Effector memory CD4-positive, alpha-beta T cell (primary cell): ENCODE data around the gene MAPKBP1.

Experiments
- DNase-seq, 3 donors: peaks; one replicate each; pipeline ENCODE4 v3.0.0-alpha.2; 2020
- H3K27ac ChIP-seq: 2 replicates; pipeline ENCODE4 v1.7.0; 2013; ENCODE audit warnings: mild to moderate bottlenecking, low read length, moderate library complexity; ENCODE audit not compliant: insufficient read depth, poor library complexity, severe bottlenecking
- H3K27me3 ChIP-seq: replicated peaks from 2 replicates; pipeline ENCODE4 v1.7.0; 2013; ENCODE audit warnings: mild to moderate bottlenecking, low read length; ENCODE audit not compliant: insufficient read depth, control insufficient read depth, poor library complexity, severe bottlenecking
- H3K36me3 ChIP-seq: 2 replicates; pipeline ENCODE4 v1.7.0; 2013; ENCODE audit warnings: mild to moderate bottlenecking, low read length, moderate library complexity; ENCODE audit not compliant: control insufficient read depth, insufficient read depth
- H3K4me1 ChIP-seq: 2 replicates; pipeline ENCODE4 v1.7.0; 2013; ENCODE audit warnings: low read length, mild to moderate bottlenecking; ENCODE audit not compliant: control insufficient read depth, insufficient read depth, poor library complexity, severe bottlenecking
- H3K4me3 ChIP-seq: 2 replicates; pipeline ENCODE4 v1.7.0; 2013; ENCODE audit warnings: low read length, low read depth, mild to moderate bottlenecking; ENCODE audit not compliant: insufficient read depth, poor library complexity, severe bottlenecking
- H3K9me3 ChIP-seq: 2 replicates; pipeline ENCODE4 v1.7.0; 2013; ENCODE audit warnings: mild to moderate bottlenecking, low read length, moderate library complexity; ENCODE audit not compliant: control insufficient read depth

Gene MAPKBP1

DNA sequence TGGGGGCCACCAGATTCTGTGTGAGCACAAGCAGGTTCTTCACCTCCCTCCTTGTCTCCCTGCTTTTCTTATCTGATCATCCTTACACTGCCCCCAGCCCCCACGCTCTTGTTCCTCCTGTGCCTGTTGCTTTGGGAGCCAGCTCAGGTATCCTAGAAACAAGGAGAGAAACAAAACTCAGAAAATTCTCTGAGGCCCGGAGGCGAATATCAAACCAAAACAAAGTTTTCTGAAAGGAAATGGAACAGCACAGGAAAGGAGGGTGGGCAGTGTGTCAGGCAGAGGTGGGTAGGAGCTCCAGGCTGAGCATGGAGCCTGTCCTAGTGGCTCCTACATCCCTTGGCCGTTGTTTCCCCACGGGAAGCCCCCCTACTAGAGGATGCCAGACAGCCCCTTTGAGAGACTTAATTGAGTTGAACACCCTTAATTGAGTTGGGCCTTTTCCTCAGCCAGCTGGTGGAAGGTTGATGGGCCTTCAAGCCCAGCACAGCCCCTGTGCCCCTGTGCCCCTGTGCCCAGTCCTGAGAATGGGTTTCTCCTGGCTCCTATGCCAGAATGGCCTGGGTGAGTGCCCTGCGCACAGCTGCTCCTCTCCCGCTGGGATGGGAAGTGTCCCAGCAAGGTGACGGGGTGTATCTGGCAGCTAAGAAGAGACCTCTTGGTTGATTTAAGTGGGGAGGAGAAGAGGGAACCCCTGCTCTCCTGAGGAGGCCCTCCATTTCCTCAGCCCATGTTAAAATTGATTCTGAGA lies 30.8 kb downstream of the MAPKBP1 start:
- H3K4me1 ChIP-seq = no peaks in the 10 kb centered on the region
- peaks cover under 1% of the 10 kb centered on the region for H3K36me3 ChIP-seq
- H3K4me3 ChIP-seq = no peak overlapping the region
- H3K27me3 ChIP-seq = no peaks in the 10 kb centered on the region
- no peak for DNase-seq
- H3K27ac ChIP-seq = no peak overlapping the region
- H3K9me3 ChIP-seq = no peaks in the 10 kb centered on the region

DNA sequence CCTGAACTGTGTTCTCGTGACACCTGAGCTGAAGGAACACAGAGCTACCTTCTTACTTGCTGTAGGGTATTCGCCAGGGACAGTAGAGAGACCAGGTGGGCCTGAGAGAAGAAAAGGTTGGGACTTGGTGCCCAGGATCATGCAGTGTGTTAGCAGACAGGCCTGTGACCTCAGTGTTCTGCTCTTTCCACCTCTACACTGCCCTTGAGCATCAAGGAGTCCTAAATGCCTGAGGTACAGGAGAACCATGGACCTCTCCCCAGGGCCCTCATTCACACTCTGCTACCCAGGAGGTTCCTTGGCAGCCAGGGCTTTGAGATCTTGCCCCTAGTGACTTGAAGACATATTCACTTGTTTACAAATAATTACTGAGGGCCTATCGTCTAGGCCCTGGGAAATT lies 31.4 kb downstream of the MAPKBP1 start:
- H3K9me3 ChIP-seq = no peaks in the 10 kb centered on the region
- no peaks in the 10 kb centered on the region for H3K36me3 ChIP-seq
- no peak overlapping the region for H3K4me3 ChIP-seq
- H3K27me3 ChIP-seq = no peaks in the 10 kb centered on the region
- no peaks in the 10 kb centered on the region for H3K4me1 ChIP-seq
- DNase-seq = no peak
- no peak overlapping the region for H3K27ac ChIP-seq

DNA sequence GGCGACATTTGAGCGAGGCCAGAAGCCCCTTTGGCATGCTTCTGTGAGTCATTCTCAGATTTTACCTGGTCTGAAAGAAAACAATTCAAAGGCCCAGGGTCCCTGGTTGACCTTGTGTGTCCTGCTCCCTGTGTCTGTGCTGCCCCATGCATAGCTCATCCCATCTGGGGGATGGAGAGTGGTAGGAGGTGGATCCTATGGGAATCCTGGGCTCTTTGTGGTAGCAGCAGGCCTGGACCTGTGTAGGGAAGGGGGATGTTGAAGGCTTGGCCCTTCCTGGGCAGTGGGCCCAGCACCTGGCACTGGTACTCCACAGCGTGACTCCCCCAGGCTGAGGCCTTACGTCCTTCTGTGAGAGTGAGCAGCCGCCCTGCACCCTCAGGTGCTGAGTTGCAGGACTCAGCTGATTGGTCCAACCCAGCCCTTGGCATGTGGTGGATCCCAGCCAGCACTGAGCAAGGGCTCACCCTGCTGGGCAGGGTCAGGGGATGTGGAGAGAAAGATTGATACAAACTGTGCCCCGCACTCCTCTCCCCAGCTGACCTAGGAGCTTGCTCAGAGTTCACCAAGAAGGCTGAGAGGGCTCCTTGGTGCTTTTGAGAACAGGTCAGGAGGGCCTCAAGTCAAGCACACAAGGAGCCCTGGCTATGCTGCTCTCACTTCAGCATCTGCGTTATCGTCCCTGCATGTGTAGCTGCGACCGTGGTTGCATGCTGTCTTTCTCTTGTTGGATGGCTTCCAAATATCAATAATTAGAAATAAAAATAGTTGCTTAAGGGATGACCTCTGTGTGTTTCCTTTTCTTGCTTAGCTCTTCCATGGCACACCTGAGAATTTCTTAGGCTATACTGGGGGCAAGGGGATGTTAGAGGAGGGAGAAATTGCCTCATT lies 32.3 kb downstream of the MAPKBP1 start:
- Histone ChIP-seq H3K9me3 (no peaks in the 10 kb centered on the region), H3K36me3 (no peaks in the 10 kb centered on the region), H3K27ac (no peak overlapping the region), H3K27me3 (no peaks in the 10 kb centered on the region), H3K4me3 (no peak overlapping the region), H3K4me1 (peaks cover 6% of the 10 kb centered on the region)
- DNase-seq = no peak

DNA sequence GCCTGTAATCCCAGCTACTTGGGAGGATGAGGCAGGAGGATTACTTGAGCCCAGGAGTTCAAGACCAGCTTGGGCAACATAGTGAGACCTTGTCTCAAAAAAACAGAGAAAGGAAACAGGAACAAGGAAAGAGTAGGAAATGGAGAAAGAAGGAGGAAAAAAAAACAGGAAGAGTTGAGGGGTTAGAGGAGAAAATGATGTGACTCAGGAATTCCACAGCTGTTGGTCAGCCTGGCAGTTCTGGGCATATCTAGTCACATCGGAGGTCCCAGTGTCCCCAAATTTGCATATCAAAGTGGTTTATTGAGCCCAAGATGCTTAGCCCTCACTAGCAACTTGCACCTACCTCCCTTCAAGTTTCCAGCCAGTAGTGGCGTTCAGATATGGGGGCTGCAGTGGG lies 34.8 kb downstream of the MAPKBP1 start:
- H3K4me3 ChIP-seq = no peak overlapping the region
- DNase-seq = no peak
- H3K4me1 ChIP-seq = peaks cover 10% of the 10 kb centered on the region
- no peaks in the 10 kb centered on the region for H3K27me3 ChIP-seq
- H3K27ac ChIP-seq = no peak overlapping the region
- H3K36me3 ChIP-seq = peaks cover 10% of the 10 kb centered on the region
- no peaks in the 10 kb centered on the region for H3K9me3 ChIP-seq

DNA sequence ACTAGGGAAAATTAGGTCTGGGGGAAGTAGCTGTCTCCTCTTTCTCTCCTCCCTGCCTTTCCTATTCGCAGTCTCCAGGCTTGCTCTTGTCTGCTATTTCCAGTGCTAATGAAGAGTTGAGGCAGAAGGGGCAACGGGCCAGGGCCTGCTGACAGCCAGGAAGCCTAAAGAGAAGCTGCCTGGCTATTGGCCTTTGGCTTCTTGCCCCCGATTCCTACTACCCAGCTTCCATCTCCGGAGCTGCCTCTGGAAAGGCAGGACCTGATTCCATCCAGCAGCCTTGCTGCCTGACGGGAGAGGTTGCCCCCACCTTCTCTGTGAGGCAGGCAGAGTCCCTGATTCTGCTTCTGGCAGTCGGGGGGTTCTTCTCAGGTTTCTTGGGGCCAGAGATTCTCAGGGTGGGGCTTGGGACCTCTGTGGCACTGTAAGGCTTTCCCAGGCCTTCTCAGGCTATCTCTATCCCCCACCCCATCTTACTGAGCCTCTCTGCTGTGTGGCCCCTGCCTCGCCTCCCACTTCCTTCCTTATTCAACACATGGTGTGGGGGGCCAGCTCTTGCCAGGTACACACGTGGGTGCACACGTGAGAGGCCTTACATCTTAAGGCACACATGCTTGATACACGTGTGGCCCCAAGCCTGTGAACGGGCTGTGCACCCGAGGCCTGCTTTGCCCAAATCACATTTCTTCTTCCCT lies 35.4 kb downstream of the MAPKBP1 start:
- no peaks in the 10 kb centered on the region for H3K27me3 ChIP-seq
- peaks cover 15% of the 10 kb centered on the region for H3K36me3 ChIP-seq
- H3K9me3 ChIP-seq = no peaks in the 10 kb centered on the region
- no peak overlapping the region for H3K4me3 ChIP-seq
- H3K27ac ChIP-seq = no peak overlapping the region
- DNase-seq = no peak
- peaks cover 10% of the 10 kb centered on the region for H3K4me1 ChIP-seq

DNA sequence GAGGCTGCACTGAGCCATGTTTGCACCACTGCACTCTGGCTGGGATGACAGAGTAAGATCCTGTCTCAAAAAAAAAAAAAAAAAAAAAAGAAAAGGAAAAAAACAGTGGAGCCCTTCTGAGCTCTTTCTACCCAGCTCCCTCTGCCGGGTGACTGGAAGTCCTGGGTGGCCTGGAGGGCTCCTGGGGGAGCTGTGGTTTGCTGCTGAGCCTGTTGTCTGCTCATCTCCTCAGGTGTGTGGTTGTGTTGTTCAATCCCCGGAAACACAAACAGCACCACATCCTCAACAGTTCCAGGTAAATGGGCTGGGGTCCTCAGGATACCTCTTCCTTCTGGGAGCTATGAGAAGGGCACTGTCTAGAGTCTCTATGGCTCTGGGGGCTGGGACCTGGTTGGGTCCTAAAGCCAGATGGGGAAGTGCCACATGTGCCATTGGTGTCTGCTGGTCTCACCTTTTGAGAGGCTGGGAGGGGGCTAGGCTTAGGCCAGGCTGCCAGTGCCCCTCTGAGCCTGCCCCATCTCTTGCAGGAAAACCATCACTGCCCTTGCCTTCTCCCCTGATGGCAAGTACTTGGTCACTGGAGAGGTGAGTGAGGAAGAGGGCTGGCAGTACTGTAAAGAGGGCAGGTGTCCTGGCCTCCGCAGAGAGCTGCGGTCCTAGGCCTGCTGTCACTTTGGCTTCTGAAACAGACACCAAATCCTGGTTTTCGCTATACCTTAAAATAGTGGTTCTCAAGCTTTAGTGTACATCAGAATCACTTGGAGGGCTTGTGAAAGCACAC lies 36.6 kb downstream of the MAPKBP1 start:
- H3K27me3 ChIP-seq = no peaks in the 10 kb centered on the region
- no peak for DNase-seq
- peaks cover 15% of the 10 kb centered on the region for H3K36me3 ChIP-seq
- no peak overlapping the region for H3K4me3 ChIP-seq
- no peaks in the 10 kb centered on the region for H3K9me3 ChIP-seq
- H3K4me1 ChIP-seq = peaks cover 10% of the 10 kb centered on the region
- no peak overlapping the region for H3K27ac ChIP-seq

DNA sequence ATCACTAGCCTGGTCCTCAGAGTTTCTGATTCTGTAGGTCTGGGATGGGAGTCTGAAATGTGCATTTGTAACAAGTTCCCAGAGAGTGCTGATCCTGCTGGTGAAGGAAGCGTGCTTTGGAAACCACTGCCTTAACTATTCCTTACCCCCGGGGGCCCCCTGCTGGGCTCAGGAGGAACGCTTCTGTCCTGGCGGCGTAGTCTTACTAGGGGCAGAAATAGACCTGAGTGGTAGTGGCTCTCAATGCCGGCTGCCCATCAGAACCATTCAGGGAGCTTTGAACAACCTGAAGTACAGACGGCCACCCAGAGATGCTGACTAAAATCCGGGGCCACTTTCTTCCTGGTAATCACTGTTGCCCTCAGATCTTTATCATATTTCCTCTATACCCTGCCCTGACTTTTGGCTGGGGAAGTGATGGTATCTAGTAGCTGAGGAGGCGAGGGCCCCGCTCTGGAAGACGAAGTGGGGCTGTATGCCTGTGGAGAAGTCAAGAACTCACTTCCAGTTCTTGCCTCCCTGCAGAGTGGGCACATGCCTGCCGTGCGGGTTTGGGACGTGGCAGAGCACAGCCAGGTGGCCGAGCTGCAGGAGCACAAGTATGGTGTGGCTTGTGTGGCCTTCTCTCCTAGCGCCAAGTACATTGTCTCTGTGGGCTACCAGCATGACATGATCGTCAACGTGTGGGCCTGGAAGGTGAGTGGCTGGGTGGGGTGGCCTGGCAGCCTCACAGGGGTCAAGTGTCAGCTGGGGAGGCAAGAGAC lies 37.3 kb downstream of the MAPKBP1 start:
- H3K4me3 ChIP-seq = no peak overlapping the region
- peaks cover 17% of the 10 kb centered on the region for H3K36me3 ChIP-seq
- no peaks in the 10 kb centered on the region for H3K9me3 ChIP-seq
- H3K27me3 ChIP-seq = no peaks in the 10 kb centered on the region
- peak; percentile 51 to 63 (median 55) for DNase-seq
- no peak overlapping the region for H3K27ac ChIP-seq
- H3K4me1 ChIP-seq = peaks cover 10% of the 10 kb centered on the region

DNA sequence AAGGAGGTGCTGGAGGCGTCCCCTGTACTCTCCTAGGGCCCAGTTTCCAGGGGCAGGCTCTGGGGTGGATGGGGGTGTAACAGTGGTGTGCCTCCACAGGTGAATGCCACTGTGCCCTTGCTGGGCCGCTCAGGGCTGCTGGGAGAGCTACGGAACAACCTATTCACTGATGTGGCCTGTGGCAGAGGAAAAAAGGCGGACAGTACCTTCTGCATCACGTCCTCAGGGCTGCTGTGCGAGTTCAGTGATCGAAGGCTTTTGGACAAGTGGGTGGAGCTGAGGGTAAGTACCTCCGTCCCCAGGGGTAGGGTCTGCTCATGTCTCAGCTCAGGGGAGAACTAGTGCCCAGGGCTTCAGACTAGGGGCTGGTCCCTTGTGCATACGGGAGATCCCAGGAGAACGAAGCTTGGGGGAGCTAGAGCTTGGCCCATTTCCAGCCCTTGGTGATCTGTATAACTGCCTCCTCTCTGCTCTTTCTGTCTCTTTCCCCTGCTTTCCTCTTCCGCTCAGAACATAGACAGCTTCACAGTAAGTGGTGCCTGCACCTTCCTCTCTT lies 38.6 kb downstream of the MAPKBP1 start:
- Histone ChIP-seq H3K27me3 (no peaks in the 10 kb centered on the region), H3K27ac (no peak overlapping the region)

DNA sequence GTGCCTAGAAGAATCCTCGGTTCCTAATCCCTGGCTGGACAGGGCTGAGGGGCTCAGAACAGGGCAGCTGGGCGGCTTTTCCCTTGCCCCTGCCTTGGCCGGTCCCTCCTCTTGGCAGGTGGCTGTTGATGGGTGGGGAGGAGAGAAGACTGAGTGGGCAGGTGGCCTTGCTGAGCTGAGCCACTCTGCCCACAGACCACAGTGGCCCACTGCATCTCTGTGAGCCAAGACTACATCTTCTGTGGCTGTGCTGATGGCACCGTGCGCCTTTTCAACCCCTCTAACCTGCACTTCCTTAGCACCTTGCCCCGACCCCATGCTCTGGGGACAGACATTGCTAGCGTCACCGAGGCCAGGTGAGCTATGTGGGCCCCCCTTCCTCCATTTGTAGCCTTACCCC lies 39.1 kb downstream of the MAPKBP1 start:
- H3K4me1 ChIP-seq = peaks cover 10% of the 10 kb centered on the region
- H3K36me3 ChIP-seq = peaks cover 34% of the 10 kb centered on the region
- H3K4me3 ChIP-seq = no peak overlapping the region
- H3K27me3 ChIP-seq = no peaks in the 10 kb centered on the region
- H3K9me3 ChIP-seq = no peaks in the 10 kb centered on the region
- DNase-seq = no peak
- H3K27ac ChIP-seq = no peak overlapping the region

More for the DNA sequence above, 38.6 kb downstream of the MAPKBP1 start:
- no peak for DNase-seq
- Histone ChIP-seq H3K4me3 (no peak overlapping the region), H3K4me1 (peaks cover 10% of the 10 kb centered on the region), H3K9me3 (no peaks in the 10 kb centered on the region), H3K36me3 (peaks cover 29% of the 10 kb centered on the region)
